K562 (cell line): ENCODE data around the gene TIMP4. TPM values are rescaled to one million over a fixed set of nuclear protein-coding genes. Genes with fewer than 3 reads are reported as not detected.

ENCODE experiments used
- ATAC-seq: fragments of 200-7000 bp; cut with Tn5 transposase; 3 replicates; pipeline ENCODE4 v1.9.1; 2020; ENCODE audit warnings: moderate library complexity
- BruUV-seq: library from RNA; stranded (reverse); fragments of 400-500 nt; replicated peaks from 2 replicates; lab custom pipeline; 2021; lab: Mats Ljungman, UMichigan
- CTCF ChIA-PET: fragments of 300-600 bp; formaldehyde crosslinking; extraction: SDS; loops from one replicate; lab custom pipeline; 2021; ENCODE audit warnings: low intra/inter-chr PET ratio; lab: Yijun Ruan, JAX
- POLR2A ChIA-PET: fragments of 300-600, 350-650 bp; sonication (Branson Sonifier 250); formaldehyde crosslinking; extraction: SDS; loops from one replicate; lab custom pipeline; 2021; ENCODE audit warnings: antibody characterized with exemption, inconsistent platforms; lab: Yijun Ruan, JAX
- DNase-seq, 4 experiments: peaks; one replicate each; pipeline versions ENCODE4 v3.0.0 to v3.0.0-alpha.2; 2011 to 2018; ENCODE audit warnings: low spot score in 3 of 4, mixed read lengths in 3 of 4; ENCODE audit errors: extremely low read depth in 1 of 4
- FAIRE-seq: peaks from 2 replicates; lab custom pipeline; 2011; peaks lifted over from hg19 to GRCh38; lab: Jason Lieb, UNC
- H2AFZ ChIP-seq: 2 replicates; pipeline ENCODE4 v1.6.0; 2011; ENCODE audit warnings: low read depth, low read length, control low read depth, inconsistent platforms
- H3K27ac ChIP-seq: fragments of 200-600 bp; 3 replicates; pipeline ENCODE4 v1.8.0; 2011; ENCODE audit warnings: low read depth, mild to moderate bottlenecking, control low read depth, inconsistent platforms, low read length, moderate library complexity, mixed read lengths; ENCODE audit errors: extremely low read depth
- H3K27me3 ChIP-seq, 2 experiments: fragments of 300-600 bp in 1 of 2; 2 replicates in 1 of 2; 3 replicates in 1 of 2; pipeline versions ENCODE4 v1.6.0 to v1.8.0; 2011; ENCODE audit warnings: inconsistent platforms in 2 of 2, low read length in 2 of 2, mild to moderate bottlenecking in 1 of 2, mixed read lengths in 1 of 2, moderate library complexity in 1 of 2; ENCODE audit not compliant: control insufficient read depth in 2 of 2, insufficient read depth in 2 of 2
- H3K36me3 ChIP-seq: fragments of 300-600 bp; 3 replicates; pipeline ENCODE4 v1.8.0; 2011; ENCODE audit warnings: mild to moderate bottlenecking, low read length, inconsistent platforms; ENCODE audit not compliant: control insufficient read depth, insufficient read depth
- H3K4me1 ChIP-seq, 2 experiments: fragments of 200-600 bp in 1 of 2; replicated peaks in 1 of 2; 2 replicates in 1 of 2; 3 replicates in 1 of 2; pipeline versions ENCODE4 v1.5.1 to v1.8.0; 2011; ENCODE audit warnings: inconsistent platforms in 2 of 2, low read length in 2 of 2, mild to moderate bottlenecking in 1 of 2, mixed read lengths in 1 of 2, moderate library complexity in 1 of 2; ENCODE audit not compliant: control insufficient read depth in 2 of 2, insufficient read depth in 2 of 2
- H3K4me2 ChIP-seq: 2 replicates; pipeline ENCODE4 v1.6.1; 2011; ENCODE audit warnings: low read length, control low read depth, inconsistent platforms, mixed read lengths; ENCODE audit not compliant: insufficient read depth
- H3K4me3 ChIP-seq: fragments of 200-600 bp; sonication (generic), shearing (Covaris generic); 2 replicates; pipeline ENCODE4 v1.5.1; 2016; ENCODE audit warnings: control low read depth, inconsistent platforms
- H3K79me2 ChIP-seq: fragments of 200-600 bp; 3 replicates; pipeline ENCODE4 v1.8.0; 2011; ENCODE audit warnings: low read length, inconsistent platforms; ENCODE audit not compliant: control insufficient read depth, insufficient read depth
- H3K9ac ChIP-seq, 2 experiments: 2 replicates each; pipeline versions ENCODE4 v1.6.0 to v1.6.1; 2011; ENCODE audit warnings: low read depth in 2 of 2, low read length in 2 of 2, control low read depth in 1 of 2, inconsistent platforms in 1 of 2, mild to moderate bottlenecking in 1 of 2, mixed read lengths in 1 of 2; ENCODE audit not compliant: insufficient read depth in 1 of 2
- H3K9me1 ChIP-seq: one replicate; pipeline ENCODE4 v1.6.0; 2011; ENCODE audit warnings: inconsistent platforms, mild to moderate bottlenecking, low read length, moderate library complexity; ENCODE audit not compliant: control insufficient read depth, insufficient read depth
- H3K9me3 ChIP-seq: replicated peaks from 2 replicates; pipeline ENCODE4 v1.5.1; 2011; ENCODE audit warnings: low read depth, low read length, inconsistent platforms; ENCODE audit not compliant: control insufficient read depth, insufficient read depth
- H4K20me1 ChIP-seq: replicated peaks from 2 replicates; pipeline ENCODE4 v1.6.1; 2011; ENCODE audit warnings: low read length, inconsistent platforms, mixed read lengths; ENCODE audit not compliant: control insufficient read depth, insufficient read depth
- CHCHD3 ChIP-seq: fragments of 250-450 bp; sonication (Bioruptor Pico); IDR thresholded peaks from 2 replicates; pipeline ENCODE4 v2.1.2; 2022; ENCODE audit warnings: mild to moderate bottlenecking
- HDAC2 ChIP-seq: fragments of 450-650 bp; IDR thresholded peaks from 2 replicates; pipeline ENCODE4 v1.6.1; 2016; ENCODE audit warnings: mild to moderate bottlenecking
- JUNB ChIP-seq: fragments of 450-650 bp; formaldehyde crosslinking; conservative IDR thresholded peaks from 2 replicates; pipeline ENCODE4 v1.4.0; 2020; ENCODE audit warnings: mild to moderate bottlenecking
- MTA1 ChIP-seq: fragments of 450-650 bp; IDR thresholded peaks from 2 replicates; pipeline ENCODE4 v1.6.1; 2017; ENCODE audit warnings: borderline replicate concordance
- NR4A1 ChIP-seq, 2 experiments: fragments of 250-450 bp in 1 of 2; fragments of 450-650 bp in 1 of 2; sonication (Bioruptor Pico) in 1 of 2; IDR thresholded peaks; 2 replicates each; pipeline versions ENCODE4 v1.4.0 to v1.6.1; 2016 to 2020; ENCODE audit warnings: mild to moderate bottlenecking in 2 of 2, missing compliant biosample characterization in 1 of 2, missing genetic modification characterization in 1 of 2, moderate library complexity in 1 of 2
- TCF3 ChIP-seq: sonication (generic); formaldehyde crosslinking; IDR thresholded peaks from 2 replicates; pipeline ENCODE4 v1.4.0; 2020; ENCODE audit warnings: mild to moderate bottlenecking, missing genetic modification reagents
- U2AF1 ChIP-seq: fragments of 200-400 bp; formaldehyde crosslinking; optimal IDR thresholded peaks from 2 replicates; pipeline ENCODE3; 2017; ENCODE audit warnings: mild to moderate bottlenecking, low read depth, low read length, moderate library complexity
- ZNF431 ChIP-seq: sonication (generic); formaldehyde crosslinking; IDR thresholded peaks from 2 replicates; pipeline ENCODE4 v1.8.0; 2022; ENCODE audit warnings: mild to moderate bottlenecking, missing genetic modification reagents
- whole genome bisulfite sequencing: fragments of 100-300 bp; shearing (Covaris generic); methylation state at CpG from one replicate; pipeline ENCODE4 v1.1.6; 2016; ENCODE audit warnings: low coverage, mixed read lengths; ENCODE audit not compliant: insufficient coverage; ENCODE audit errors: missing lambda C conversion rate; 5-methylcytosine and 5-hydroxymethylcytosine counted together
- in situ Hi-C: fragments of 300-500 bp; cut with MboI; formaldehyde crosslinking; loops from 4 replicates; pipeline ENCODE4 v1.15.0; 2018; ENCODE audit warnings: inconsistent platforms, mixed read lengths
- intact Hi-C: fragments of 100-400 bp; cut with micrococcal nuclease; formaldehyde crosslinking; loops from 2 replicates; pipeline ENCODE4 v1.14.2; 2022
- polyA plus RNA-seq, 8 experiments: library from polyadenylated mRNA; depleted of rRNA in 4 of 8; stranded (reverse) in 5 of 8; unstranded in 3 of 8; fragments of >200 nt; fragmentation: Nextera tagmentation in 2 of 8; fragmentation: Illumina TruSeq in 1 of 8; extraction: Ambion mirVana in 2 of 8; extraction: Trizol in 1 of 8; gene quantifications; 2 replicates each; pipeline versions ENCODE4 v1.2.1 to v1.2.3, GENCODE V29; 2011 to 2014; ENCODE audit warnings: inconsistent platforms in 1 of 8, missing spikeins in 1 of 8
- total RNA-seq, 7 experiments: library from RNA; depleted of rRNA in 6 of 7; stranded (reverse); fragments of >200 nt in 6 of 7; fragmentation: Illumina TruSeq in 2 of 7; extraction: Trizol in 2 of 7; gene quantifications; 2 replicates each; pipeline versions ENCODE4 v1.2.1 to v1.2.3, GENCODE V29; 2011 to 2021; ENCODE audit warnings: low replicate concordance in 1 of 7
- TF ChIP-seq, protein P1 (sequence below): IDR thresholded peaks from 3 replicates; pipeline ENCODE4 v1.6.1; 2011; ENCODE audit warnings: borderline replicate concordance, mild to moderate bottlenecking; ENCODE audit not compliant: insufficient read length, insufficient read depth
- TF ChIP-seq, protein P2 (sequence below): fragments of 450-650 bp; IDR thresholded peaks from 2 replicates; pipeline ENCODE4 v1.6.1; 2016; ENCODE audit warnings: antibody characterized with exemption

Gene TIMP4
- total and polyA plus RNA-seq, 9 of the 15 experiments (the other 6 are each of a cell fraction or from before 2014, with no cell fraction given): 0.03 to 0.07 TPM; not detected in 7

DNA sequence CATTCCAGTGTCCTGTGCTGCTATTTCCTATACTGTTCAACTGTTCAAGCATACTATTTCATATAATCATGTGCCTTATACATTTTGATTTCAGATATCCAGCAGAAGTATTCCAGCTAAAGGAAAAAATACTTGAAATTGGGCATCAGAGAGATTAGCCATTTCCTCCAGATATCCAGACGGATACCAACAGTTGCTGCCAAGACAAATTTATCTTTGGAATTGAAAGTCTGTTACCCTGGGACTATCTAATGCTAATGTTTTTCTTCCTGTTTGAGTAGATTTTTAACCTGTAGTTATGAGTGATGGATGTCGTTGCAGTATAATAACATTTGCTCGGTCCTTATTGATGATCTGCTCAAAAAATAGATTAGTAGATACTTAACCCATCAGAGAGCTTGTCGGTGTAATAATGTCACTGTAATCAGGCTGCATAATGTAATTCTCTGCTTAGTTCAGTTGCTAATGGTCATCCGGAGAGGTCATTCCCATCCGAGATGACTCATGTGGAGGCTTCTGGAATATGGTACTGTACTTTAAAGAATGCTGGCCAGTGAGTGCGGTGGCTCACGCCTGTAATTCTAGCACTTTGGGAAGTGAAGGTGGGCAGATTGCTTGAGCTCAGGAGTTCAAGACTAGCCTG lies 51.5 kb downstream of the TIMP4 start:
- in situ Hi-C loops: no loop called here

More for the DNA sequence above, 51.5 kb downstream of the TIMP4 start:
- ATAC-seq (no peak), DNase-seq (no peak), FAIRE-seq (no peak)
- Histone ChIP-seq H3K79me2 (no peaks in the 10 kb centered on the region), H3K4me3 (no peak overlapping the region), H3K9me1 (no peaks in the 10 kb centered on the region), H3K4me1 (no peaks in the 10 kb centered on the region), H3K27me3 (no peaks in the 10 kb centered on the region), H3K9ac (no peak overlapping the region), H4K20me1 (no peaks in the 10 kb centered on the region), H3K27ac (no peak overlapping the region), H2AFZ (no peak overlapping the region), H3K9me3 (no peaks in the 10 kb centered on the region), H3K4me2 (no peak overlapping the region), H3K36me3 (no peaks in the 10 kb centered on the region)
- POLR2A ChIA-PET: no interaction called here
- BruUV-seq: no TSS peak
- 0% methylated on average over 8 of the region's 8 CpGs for WGBS
- intact Hi-C loops: no loop called here
- CTCF ChIA-PET: interaction anchor here (0.6 kb wide), 1 partner anchor 340 kb away, joined by 3 read pairs; no protein-coding TSS in a partner anchor
- TF ChIP-seq TCF3 (CRISPR knock-in tag): no peak
- TF ChIP-seq, protein P1, sequence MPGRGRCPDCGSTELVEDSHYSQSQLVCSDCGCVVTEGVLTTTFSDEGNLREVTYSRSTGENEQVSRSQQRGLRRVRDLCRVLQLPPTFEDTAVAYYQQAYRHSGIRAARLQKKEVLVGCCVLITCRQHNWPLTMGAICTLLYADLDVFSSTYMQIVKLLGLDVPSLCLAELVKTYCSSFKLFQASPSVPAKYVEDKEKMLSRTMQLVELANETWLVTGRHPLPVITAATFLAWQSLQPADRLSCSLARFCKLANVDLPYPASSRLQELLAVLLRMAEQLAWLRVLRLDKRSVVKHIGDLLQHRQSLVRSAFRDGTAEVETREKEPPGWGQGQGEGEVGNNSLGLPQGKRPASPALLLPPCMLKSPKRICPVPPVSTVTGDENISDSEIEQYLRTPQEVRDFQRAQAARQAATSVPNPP: no peak
- no peak for TF ChIP-seq MTA1
- TF ChIP-seq NR4A1 (CRISPR knock-in tag; IDR thresholded peaks at IDR 0.05): no peak
- no peak for TF ChIP-seq NR4A1 (tag; IDR thresholded peaks at IDR 0.05)
- no peak for TF ChIP-seq HDAC2
- TF ChIP-seq CHCHD3 (CRISPR knock-in tag): no peak
- TF ChIP-seq ZNF431 (CRISPR knock-in tag): no peak
- TF ChIP-seq JUNB (CRISPR knock-in tag): no peak
- TF ChIP-seq, protein P2, sequence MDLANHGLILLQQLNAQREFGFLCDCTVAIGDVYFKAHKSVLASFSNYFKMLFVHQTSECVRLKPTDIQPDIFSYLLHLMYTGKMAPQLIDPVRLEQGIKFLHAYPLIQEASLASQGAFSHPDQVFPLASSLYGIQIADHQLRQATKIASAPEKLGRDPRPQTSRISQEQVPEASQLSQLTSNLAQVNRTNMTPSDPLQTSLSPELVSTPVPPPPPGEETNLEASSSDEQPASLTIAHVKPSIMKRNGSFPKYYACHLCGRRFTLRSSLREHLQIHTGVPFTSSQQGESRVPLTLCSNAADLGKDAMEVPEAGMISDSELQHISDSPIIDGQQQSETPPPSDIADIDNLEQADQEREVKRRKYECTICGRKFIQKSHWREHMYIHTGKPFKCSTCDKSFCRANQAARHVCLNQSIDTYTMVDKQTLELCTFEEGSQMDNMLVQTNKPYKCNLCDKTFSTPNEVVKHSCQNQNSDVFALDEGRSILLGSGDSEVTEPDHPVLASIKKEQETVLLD: no peak
- TF ChIP-seq U2AF1: no peak

Other genes with a start within 250 kb of the TIMP4 start
- gene SYN2, start 154.5 kb downstream of the TIMP4 start, total RNA-seq (2014; rRNA removed): 0.05 TPM in 1 of 2 replicates, not detected in the other
- gene SYN2, start 154.5 kb downstream of the TIMP4 start, total RNA-seq (2014; rRNA removed; fragmentation: Illumina TruSeq; extraction: Trizol): not detected in 2 replicates
- gene SYN2, start 154.5 kb downstream of the TIMP4 start, total RNA-seq (2015; rRNA removed; fragmentation: Illumina TruSeq; extraction: Trizol): not detected in 2 replicates
- 0.09 and 0.42 TPM in 2 replicates for gene SYN2, start 154.5 kb downstream of the TIMP4 start, total RNA-seq (2021)
- not detected in 2 replicates for gene SYN2, start 154.5 kb downstream of the TIMP4 start, polyA plus RNA-seq (2011; rRNA removed)
- gene SYN2, start 154.5 kb downstream of the TIMP4 start, polyA plus RNA-seq (2014; fragmentation: Illumina TruSeq; extraction: Trizol): 0.07 TPM in 1 of 2 replicates, not detected in the other
- gene SYN2, start 154.5 kb downstream of the TIMP4 start, polyA plus RNA-seq (2014; fragmentation: Nextera tagmentation; extraction: Ambion mirVana): under 1 TPM; 0.03 to 0.06 TPM
- gene SYN2, start 154.5 kb downstream of the TIMP4 start, polyA plus RNA-seq (2014; rRNA removed): 0.09 and 0.11 TPM in 2 replicates
- gene PPARG, start 130.2 kb upstream of the TIMP4 start, total RNA-seq (2014; rRNA removed): not detected in 2 replicates
- not detected in 2 replicates for gene PPARG, start 130.2 kb upstream of the TIMP4 start, total RNA-seq (2014; rRNA removed; fragmentation: Illumina TruSeq; extraction: Trizol)
- gene PPARG, start 130.2 kb upstream of the TIMP4 start, total RNA-seq (2015; rRNA removed; fragmentation: Illumina TruSeq; extraction: Trizol): not detected in 2 replicates
- 0.38 TPM in 1 of 2 replicates, not detected in the other for gene PPARG, start 130.2 kb upstream of the TIMP4 start, total RNA-seq (2021)
- not detected in 2 replicates for gene PPARG, start 130.2 kb upstream of the TIMP4 start, polyA plus RNA-seq (2011; rRNA removed)
- gene PPARG, start 130.2 kb upstream of the TIMP4 start, polyA plus RNA-seq (2014; fragmentation: Illumina TruSeq; extraction: Trizol): not detected in 2 replicates
- not detected for gene PPARG, start 130.2 kb upstream of the TIMP4 start, polyA plus RNA-seq (2014; fragmentation: Nextera tagmentation; extraction: Ambion mirVana)
- not detected in 2 replicates for gene PPARG, start 130.2 kb upstream of the TIMP4 start, polyA plus RNA-seq (2014; rRNA removed)